Stimulated activated CD8-positive, alpha-beta memory T cell treated with anti-CD3 and anti-CD28 coated beads, Interleukin-7, amount 100 ng/mL, for 48 hours (primary cell): ENCODE data around the gene PCP4L1.
A peak's percentile ranks its signal among the peaks of the same experiment; 100 is the strongest.
"Not testable (repeated sequence)": the region's sequence is repeated elsewhere in the genome, so short reads cannot be mapped to it uniquely, and the experiment has no call there.

Experiments used
- DNase-seq, 2 donors: peaks; one replicate each; pipeline ENCODE4 v3.0.0-alpha.2; 2020; ENCODE audit warnings: low read depth in 1 of 2; ENCODE audit errors: extremely low read depth in 1 of 2

PCP4L1 gene

GRCh38 chr1:161313554-161314200, 55.1 kb downstream of the PCP4L1 start:
- DNase-seq = no peak

DNA sequence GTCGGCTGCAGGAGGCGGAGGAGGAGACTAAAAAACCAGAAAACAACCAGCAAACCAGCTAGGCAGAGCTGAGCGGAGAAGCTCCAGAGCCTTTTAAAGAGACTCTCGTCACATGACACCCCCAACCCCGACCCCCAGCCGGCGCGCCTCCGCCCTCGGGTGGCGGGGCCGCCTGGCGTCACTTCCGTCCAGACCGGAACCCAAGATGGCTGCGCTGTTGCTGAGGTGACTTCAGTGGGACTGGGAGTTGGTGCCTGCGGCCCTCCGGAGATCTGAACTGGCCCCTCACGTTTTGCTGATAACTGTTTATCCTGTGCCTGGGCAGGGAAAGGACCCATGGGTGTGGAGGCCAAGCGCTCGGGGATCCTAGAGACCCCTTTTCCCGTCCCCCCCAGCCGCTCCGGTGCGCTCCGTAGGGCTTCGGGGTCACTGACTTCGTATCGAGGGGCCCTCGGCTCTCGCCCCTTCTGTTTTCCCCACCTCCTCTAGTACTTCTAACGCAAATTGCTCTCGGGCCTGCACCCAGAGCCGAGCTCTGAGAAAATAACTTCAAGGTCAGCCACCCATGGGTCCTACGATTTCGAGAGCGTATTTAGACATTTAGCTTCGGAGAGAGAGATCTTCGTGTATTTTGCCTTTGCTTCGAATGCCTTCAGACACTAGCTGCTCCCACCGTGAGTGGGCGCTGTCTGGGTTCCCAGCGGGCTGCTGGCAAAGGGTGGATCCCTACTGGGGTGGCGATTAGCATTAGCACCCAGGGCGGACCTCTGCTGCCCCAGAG, 55.8 kb downstream of the PCP4L1 start, which contains the start of gene SDHC:
TSS of gene SDHC (plus strand) at position 181 of the 781 bp plus-strand sequence. CDS start at position 206, 25 bp downstream.
- peak; percentile 76 to 80 for DNase-seq

GRCh38 chr1:161315841-161316674, 57.5 kb downstream of the PCP4L1 start:
- not testable (repeated sequence) for DNase-seq

- no peak for DNase-seq
Observed at GRCh38 chr1:161324020-161324419, 65.5 kb downstream of the PCP4L1 start.

DNA sequence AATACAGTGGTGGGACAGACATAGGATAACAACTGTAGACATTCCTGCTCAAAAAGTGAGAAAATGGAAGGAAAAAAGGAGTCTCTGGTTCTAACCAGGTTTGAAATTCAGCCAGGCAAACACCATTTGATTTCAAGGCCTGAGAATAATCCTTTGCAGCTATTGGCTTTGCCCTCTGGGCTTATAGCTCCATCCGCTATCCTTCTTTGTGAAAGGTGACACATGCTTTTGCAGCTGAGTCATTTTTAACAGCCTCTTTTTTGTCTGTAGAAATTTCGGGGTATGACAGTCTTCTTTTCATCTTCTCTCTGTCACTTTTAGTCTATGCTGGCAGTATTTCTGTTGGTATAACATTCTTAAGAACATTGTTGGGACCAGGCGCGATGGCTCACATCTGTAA, 71.8 kb downstream of the PCP4L1 start:
- DNase-seq = no peak

GRCh38 chr1:161333166-161333565, 74.6 kb downstream of the PCP4L1 start:
- DNase-seq = no peak
